GM06990 (cell line): ENCODE measurements around the gene ASGR1.

Experiments used
- DNase-seq: peaks from one replicate; pipeline ENCODE4 v3.0.0-alpha.2; 2011; ENCODE audit not compliant: insufficient read length; ENCODE audit errors: extremely low read depth
- H3K27me3 ChIP-seq: replicated peaks from 2 replicates; pipeline ENCODE4 v1.6.0; 2011; ENCODE audit warnings: low read length; ENCODE audit not compliant: control insufficient read depth, insufficient read depth
- H3K36me3 ChIP-seq: 2 replicates; pipeline ENCODE4 v1.5.1; 2011; ENCODE audit warnings: low read length; ENCODE audit not compliant: control insufficient read depth, insufficient read depth
- H3K4me3 ChIP-seq: replicated peaks from 2 replicates; pipeline ENCODE4 v1.5.1; 2011; ENCODE audit warnings: low read depth, mild to moderate bottlenecking, control low read depth, low read length
- TF ChIP-seq, protein P1 (sequence below): IDR thresholded peaks from 2 replicates; pipeline ENCODE4 v1.5.1; 2011; ENCODE audit warnings: low read length, control low read depth, mild to moderate bottlenecking, inconsistent platforms; ENCODE audit not compliant: insufficient read depth, poor library complexity, severe bottlenecking

Gene ASGR1

DNA sequence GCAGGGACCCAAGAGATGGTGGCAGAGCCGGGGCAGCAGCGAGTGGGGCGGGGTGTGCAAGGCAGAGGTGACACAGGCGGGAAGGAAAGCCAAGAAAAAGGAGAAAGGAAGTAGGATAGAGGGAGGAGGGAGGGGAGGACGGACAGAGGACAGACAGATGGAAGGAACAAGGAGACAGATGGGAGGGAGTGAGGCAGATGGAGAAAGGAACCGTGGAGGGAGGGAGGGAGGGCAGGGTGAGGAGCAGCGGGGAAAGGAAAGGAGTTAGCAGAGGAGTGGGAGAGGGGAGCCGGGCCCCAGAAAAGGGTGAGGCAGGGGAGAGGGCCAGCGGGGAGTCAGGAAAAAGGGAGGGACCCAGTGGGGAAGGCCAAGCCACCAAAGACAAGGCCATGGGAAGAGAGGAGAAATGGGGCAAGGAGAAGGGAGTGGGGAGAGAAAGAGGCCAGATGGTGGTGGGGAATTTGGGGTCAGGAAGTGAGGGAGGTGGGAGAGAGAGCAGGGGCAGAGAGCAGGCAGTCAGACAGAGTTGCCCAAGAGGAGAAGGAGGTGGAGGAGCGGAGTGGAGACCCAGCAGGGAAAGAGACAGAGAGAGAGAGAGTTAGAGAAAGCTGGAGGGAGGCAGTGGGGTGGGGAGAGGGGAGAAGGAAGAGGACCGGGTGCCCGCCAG is 13.2 kb upstream of the ASGR1 start:
- Histone ChIP-seq H3K36me3 (no peaks in the 10 kb centered on the region), H3K4me3 (no peak overlapping the region), H3K27me3 (no peaks in the 10 kb centered on the region)
- no peak for DNase-seq
- TF ChIP-seq, protein P1, sequence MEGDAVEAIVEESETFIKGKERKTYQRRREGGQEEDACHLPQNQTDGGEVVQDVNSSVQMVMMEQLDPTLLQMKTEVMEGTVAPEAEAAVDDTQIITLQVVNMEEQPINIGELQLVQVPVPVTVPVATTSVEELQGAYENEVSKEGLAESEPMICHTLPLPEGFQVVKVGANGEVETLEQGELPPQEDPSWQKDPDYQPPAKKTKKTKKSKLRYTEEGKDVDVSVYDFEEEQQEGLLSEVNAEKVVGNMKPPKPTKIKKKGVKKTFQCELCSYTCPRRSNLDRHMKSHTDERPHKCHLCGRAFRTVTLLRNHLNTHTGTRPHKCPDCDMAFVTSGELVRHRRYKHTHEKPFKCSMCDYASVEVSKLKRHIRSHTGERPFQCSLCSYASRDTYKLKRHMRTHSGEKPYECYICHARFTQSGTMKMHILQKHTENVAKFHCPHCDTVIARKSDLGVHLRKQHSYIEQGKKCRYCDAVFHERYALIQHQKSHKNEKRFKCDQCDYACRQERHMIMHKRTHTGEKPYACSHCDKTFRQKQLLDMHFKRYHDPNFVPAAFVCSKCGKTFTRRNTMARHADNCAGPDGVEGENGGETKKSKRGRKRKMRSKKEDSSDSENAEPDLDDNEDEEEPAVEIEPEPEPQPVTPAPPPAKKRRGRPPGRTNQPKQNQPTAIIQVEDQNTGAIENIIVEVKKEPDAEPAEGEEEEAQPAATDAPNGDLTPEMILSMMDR = no peak

GRCh38 chr17:7191571-7192270 is 12.6 kb upstream of the ASGR1 start:
- no peak for DNase-seq
- no peaks in the 10 kb centered on the region for H3K36me3 ChIP-seq
- TF ChIP-seq, protein P1 = no peak
- no peaks in the 10 kb centered on the region for H3K27me3 ChIP-seq
- H3K4me3 ChIP-seq = no peak overlapping the region

DNA sequence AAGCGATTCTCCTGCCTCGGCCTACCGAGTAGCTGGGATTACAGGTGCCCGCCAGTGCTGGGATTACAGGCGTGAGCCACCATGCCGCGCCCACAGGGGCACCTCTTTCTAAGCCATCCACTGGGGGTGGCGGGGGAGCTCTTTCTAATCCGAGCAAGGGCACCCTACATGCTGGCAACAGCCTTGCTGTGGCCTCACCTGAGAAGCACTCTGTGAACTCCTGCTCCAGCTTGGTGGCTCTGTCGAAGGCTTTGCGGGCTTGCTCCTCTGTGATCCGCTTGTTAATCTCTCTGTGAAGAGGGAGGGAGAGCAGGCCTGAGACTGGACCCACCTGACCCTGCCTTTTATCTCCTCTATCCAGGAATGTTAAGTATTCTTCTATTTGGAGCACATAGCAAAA is 11.9 kb upstream of the ASGR1 start:
- H3K27me3 ChIP-seq = no peaks in the 10 kb centered on the region
- DNase-seq = no peak
- H3K4me3 ChIP-seq = no peak overlapping the region
- TF ChIP-seq, protein P1 = no peak
- no peaks in the 10 kb centered on the region for H3K36me3 ChIP-seq

DNA sequence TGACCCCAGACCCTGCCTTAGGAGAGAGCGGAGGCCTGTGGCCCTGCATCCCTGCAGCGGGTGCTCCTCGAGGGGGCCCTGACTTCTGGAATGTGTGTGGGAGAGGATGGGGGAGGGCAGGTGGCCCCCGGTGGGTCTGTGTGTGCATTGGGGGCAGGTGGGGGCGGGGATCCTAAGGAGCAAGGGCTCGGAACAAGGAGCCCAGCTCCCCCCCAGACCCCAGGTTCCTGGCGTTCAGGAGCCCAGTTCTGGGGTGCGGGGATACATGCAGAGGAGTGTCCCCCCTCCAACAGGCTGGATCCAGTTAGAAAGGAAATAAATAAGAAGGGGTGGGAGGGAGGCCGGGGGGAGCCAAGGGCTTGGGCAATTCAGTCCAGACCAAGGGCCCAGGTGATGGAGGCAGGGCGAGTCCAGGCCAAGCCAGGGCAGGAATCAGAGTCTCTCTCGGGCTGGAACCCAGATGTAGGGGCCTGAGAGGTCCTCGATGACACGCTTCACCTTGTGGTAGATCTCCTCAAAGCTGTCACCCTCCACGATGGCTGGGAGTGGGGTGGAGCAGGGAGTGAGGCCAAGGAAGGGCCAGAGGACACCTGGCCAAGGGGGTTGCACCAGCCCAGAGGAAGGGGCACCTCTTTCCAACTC is 11.2 kb upstream of the ASGR1 start:
- no peak for DNase-seq
- Histone ChIP-seq H3K4me3 (no peak overlapping the region), H3K36me3 (no peaks in the 10 kb centered on the region), H3K27me3 (no peaks in the 10 kb centered on the region)
- TF ChIP-seq, protein P1 = no peak

GRCh38 chr17:7186241-7186640 is 7.1 kb upstream of the ASGR1 start:
- TF ChIP-seq, protein P1 = peak; percentile 56
- no peak for DNase-seq

More at GRCh38 chr17:7186241-7186640, 7.1 kb upstream of the ASGR1 start:
- Histone ChIP-seq H3K36me3 (no peaks in the 10 kb centered on the region), H3K27me3 (no peaks in the 10 kb centered on the region), H3K4me3 (no peak overlapping the region)
